Measurements from ENCODE around the gene DUSP11. TPM values are rescaled to one million over a fixed set of nuclear protein-coding genes. Genes with fewer than 3 reads are reported as not detected.

Gene DUSP11
- total and polyA plus RNA-seq, 4 donors: 13.9 to 44.1 (median 17.0) TPM

- ATAC-seq (ENCODE audit: insufficient read depth, low FRiP score) (no peak), DNase-seq (no peak)
- WGBS, 2 donors: 79 to 81% methylated on average over 3 of the region's 3 CpGs
- Histone ChIP-seq H3K27me3 (ENCODE audit: control insufficient read depth in 3 of 3, insufficient read depth in 3 of 3, low read length in 2 of 3) (no peaks in the 10 kb centered on the region), H3K4me1 (ENCODE audit: control insufficient read depth in 5 of 5, insufficient read depth in 5 of 5, low read length in 5 of 5) (peaks cover 0 to 2% (median 0%) of the 10 kb centered on the region in 5 donors), H3K9me3 (ENCODE audit: control insufficient read depth in 4 of 4, insufficient read depth in 3 of 4, low read length in 3 of 4) (peaks cover 0 to 3% (median 0%) of the 10 kb centered on the region in 4 donors), H3K9ac (ENCODE audit: insufficient read depth in 1 of 2, low read length in 2 of 2) (no peak overlapping the region), H3K36me3 (ENCODE audit: control insufficient read depth in 4 of 4, insufficient read depth in 4 of 4, low read length in 4 of 4) (peaks cover 2 to 22% (median 20%) of the 10 kb centered on the region in 4 donors), H3K4me3 (no peak overlapping the region), H3K27ac (ENCODE audit: low read depth in 1 of 2, low read length in 1 of 2) (no peak overlapping the region)
- TF ChIP-seq, protein P1, sequence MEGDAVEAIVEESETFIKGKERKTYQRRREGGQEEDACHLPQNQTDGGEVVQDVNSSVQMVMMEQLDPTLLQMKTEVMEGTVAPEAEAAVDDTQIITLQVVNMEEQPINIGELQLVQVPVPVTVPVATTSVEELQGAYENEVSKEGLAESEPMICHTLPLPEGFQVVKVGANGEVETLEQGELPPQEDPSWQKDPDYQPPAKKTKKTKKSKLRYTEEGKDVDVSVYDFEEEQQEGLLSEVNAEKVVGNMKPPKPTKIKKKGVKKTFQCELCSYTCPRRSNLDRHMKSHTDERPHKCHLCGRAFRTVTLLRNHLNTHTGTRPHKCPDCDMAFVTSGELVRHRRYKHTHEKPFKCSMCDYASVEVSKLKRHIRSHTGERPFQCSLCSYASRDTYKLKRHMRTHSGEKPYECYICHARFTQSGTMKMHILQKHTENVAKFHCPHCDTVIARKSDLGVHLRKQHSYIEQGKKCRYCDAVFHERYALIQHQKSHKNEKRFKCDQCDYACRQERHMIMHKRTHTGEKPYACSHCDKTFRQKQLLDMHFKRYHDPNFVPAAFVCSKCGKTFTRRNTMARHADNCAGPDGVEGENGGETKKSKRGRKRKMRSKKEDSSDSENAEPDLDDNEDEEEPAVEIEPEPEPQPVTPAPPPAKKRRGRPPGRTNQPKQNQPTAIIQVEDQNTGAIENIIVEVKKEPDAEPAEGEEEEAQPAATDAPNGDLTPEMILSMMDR (IDR thresholded peaks at IDR 0.05; ENCODE audit: control extremely low read depth, extremely low read depth): no peak
Observed at GRCh38 chr2:73746877-73747208, 33.1 kb downstream of the DUSP11 start.

DNA sequence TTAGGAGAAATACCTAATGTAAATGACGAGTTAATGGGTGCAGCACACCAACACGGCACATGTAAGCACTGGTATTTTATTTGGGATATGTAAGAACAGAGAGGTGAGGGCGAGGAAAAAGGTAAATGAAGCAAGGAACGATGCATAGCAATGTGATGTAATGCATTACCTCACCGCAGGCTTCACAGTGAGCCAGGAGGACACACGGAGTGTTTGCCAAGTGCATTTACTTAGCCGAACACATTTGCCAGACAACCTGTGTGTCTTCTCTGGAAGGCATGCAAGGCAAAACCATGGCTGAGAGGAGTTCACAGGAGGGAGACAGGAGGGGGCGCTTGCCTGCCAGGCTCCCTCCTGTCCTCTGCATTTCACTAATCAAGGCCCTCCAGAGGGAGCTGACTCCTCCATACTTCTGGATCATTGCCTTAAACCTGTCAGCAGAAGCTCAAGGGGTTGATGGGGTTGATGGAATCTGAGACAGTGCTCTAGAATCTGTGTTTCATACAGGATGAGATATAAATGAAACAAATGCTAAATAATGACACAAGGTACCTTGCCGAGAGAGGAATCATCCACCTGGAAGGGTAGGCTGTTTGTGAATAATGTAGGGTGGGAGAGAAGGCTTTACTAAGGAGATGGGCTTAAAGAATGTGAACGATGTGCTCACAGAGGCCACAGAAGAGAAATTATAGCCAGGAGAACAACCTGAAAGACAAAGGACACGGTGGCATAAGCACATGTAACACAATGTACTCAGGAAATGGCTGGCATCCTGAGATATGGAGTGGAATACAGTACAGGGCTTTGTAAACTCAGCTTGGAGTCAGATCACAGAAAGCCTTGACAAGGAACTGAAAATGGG lies 33.7 kb downstream of the DUSP11 start:
- Histone ChIP-seq H3K4me3 (no peak overlapping the region), H3K27me3 (ENCODE audit: control insufficient read depth in 3 of 3, insufficient read depth in 3 of 3, low read length in 2 of 3) (no peaks in the 10 kb centered on the region), H3K27ac (ENCODE audit: low read depth in 1 of 2, low read length in 1 of 2) (peak overlapping the region in 1 of 2 donors; percentile 32), H3K9ac (ENCODE audit: insufficient read depth in 1 of 2, low read length in 2 of 2) (no peak overlapping the region), H3K4me1 (ENCODE audit: control insufficient read depth in 5 of 5, insufficient read depth in 5 of 5, low read length in 5 of 5) (peaks cover 0 to 2% (median 0%) of the 10 kb centered on the region in 5 donors), H3K36me3 (ENCODE audit: control insufficient read depth in 4 of 4, insufficient read depth in 4 of 4, low read length in 4 of 4) (peaks cover 2 to 28% (median 22%) of the 10 kb centered on the region in 4 donors), H3K9me3 (ENCODE audit: control insufficient read depth in 4 of 4, insufficient read depth in 3 of 4, low read length in 3 of 4) (peaks cover 0 to 3% (median 0%) of the 10 kb centered on the region in 4 donors)
- WGBS, 2 donors: 82 to 87% methylated on average over 11 of the region's 11 CpGs
- peak in 1 of 3 donors; percentile 14 for DNase-seq
- ATAC-seq (ENCODE audit: insufficient read depth, low FRiP score): no peak
- TF ChIP-seq, protein P1 (IDR thresholded peaks at IDR 0.05; ENCODE audit: control extremely low read depth, extremely low read depth): no peak

DNA sequence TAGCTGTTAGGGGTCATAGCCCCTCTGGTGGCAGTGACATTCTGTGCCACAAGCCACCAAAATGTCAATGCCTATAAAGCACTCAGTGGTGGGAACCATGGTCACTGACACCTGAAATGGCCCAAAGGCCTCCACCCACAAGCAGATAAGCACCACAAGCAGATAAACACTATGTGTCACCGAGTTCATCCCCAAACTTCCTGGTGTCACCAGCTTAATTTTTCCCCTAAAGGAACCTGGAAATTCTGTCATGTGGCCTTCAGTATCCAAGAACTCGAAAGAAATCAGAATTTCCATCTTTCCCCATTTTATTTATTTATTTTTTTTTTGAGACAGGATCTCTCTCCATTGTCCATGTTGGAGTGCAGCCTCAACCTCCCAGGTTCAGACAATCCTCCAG lies 39.1 kb downstream of the DUSP11 start:
- TF ChIP-seq, protein P1 (IDR thresholded peaks at IDR 0.05; ENCODE audit: control extremely low read depth, extremely low read depth): no peak
- 89 to 92% methylated on average over 2 of the region's 2 CpGs for WGBS, 2 donors
- no peak overlapping the region for H3K9ac ChIP-seq (ENCODE audit: insufficient read depth in 1 of 2, low read length in 2 of 2)
- H3K9me3 ChIP-seq (ENCODE audit: control insufficient read depth in 4 of 4, insufficient read depth in 3 of 4, low read length in 3 of 4): peaks cover 0 to 5% (median 1%) of the 10 kb centered on the region in 4 donors
- ATAC-seq (ENCODE audit: insufficient read depth, low FRiP score): no peak
- no peak for DNase-seq
- H3K27me3 ChIP-seq (ENCODE audit: control insufficient read depth in 3 of 3, insufficient read depth in 3 of 3, low read length in 2 of 3): peaks cover 0 to 4% (median 0%) of the 10 kb centered on the region in 3 donors
- H3K4me3 ChIP-seq: no peak overlapping the region
- peaks cover 0 to 8% (median 0%) of the 10 kb centered on the region in 5 donors for H3K4me1 ChIP-seq (ENCODE audit: control insufficient read depth in 5 of 5, insufficient read depth in 5 of 5, low read length in 5 of 5)
- H3K27ac ChIP-seq (ENCODE audit: low read depth in 1 of 2, low read length in 1 of 2): no peak overlapping the region
- H3K36me3 ChIP-seq (ENCODE audit: control insufficient read depth in 4 of 4, insufficient read depth in 4 of 4, low read length in 4 of 4): peaks cover 2 to 18% (median 12%) of the 10 kb centered on the region in 4 donors
